ENCODE results near the gene CNTNAP4.

The CNTNAP4 gene

GRCh38 chr16:76386784-76387183 is 109.6 kb downstream of the CNTNAP4 start:
- TF ChIP-seq CTCF (IDR thresholded peaks at IDR 0.05; ENCODE audit: borderline replicate concordance, insufficient read depth, low read depth, low read length), result no peak
- no peak overlapping the region for H3K4me3 ChIP-seq (ENCODE audit: low read depth, low read length)

DNA sequence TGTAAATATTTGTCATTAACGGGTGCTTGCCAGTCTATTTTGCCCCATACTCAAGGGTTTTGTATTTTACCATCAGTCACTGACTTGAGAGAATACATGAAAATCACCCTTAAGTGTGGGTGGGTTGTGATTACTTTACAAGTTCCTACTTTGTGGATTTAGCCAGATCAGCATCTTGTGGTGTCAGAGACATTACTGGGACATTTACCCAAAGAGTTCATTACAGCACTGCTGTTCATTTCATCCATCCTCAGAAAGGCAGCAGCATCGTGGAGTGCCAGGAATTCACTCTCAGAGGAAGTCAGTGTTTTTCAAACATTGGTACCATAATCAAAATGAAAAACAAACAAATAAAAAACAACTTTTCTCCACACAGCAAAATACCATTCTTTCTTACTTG is 110.8 kb downstream of the CNTNAP4 start:
- no peak for TF ChIP-seq CTCF (IDR thresholded peaks at IDR 0.05; ENCODE audit: borderline replicate concordance, insufficient read depth, low read depth, low read length)
- H3K4me3 ChIP-seq (ENCODE audit: low read depth, low read length), result no peak overlapping the region

DNA sequence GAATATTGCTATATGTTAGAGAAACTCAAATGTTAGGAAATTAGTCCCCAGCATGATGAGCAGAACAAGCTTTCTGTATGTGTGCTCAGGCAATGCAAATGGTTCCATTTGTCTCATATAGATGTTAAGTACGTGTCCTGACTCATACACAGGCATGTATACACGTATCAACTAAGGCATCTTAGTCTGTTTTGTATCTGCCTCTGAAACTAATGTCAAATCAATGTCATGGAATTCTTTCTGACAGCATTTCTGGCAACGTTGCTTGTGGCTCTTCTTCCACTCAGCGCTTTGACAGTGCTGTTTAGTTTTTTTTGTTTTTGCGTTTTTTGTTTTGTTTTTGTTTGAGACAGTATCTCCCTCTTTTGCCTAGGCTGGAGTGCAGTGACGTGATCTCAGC is 111.9 kb downstream of the CNTNAP4 start:
- no peak overlapping the region for H3K4me3 ChIP-seq (ENCODE audit: low read depth, low read length)
- TF ChIP-seq CTCF (IDR thresholded peaks at IDR 0.05; ENCODE audit: borderline replicate concordance, insufficient read depth, low read depth, low read length), result no peak

GRCh38 chr16:76390476-76390875 is 113.3 kb downstream of the CNTNAP4 start:
- TF ChIP-seq CTCF (IDR thresholded peaks at IDR 0.05; ENCODE audit: borderline replicate concordance, insufficient read depth, low read depth, low read length), result no peak
- no peak overlapping the region for H3K4me3 ChIP-seq (ENCODE audit: low read depth, low read length)

GRCh38 chr16:76396977-76397376 is 119.8 kb downstream of the CNTNAP4 start:
- no peak for TF ChIP-seq CTCF (IDR thresholded peaks at IDR 0.05; ENCODE audit: borderline replicate concordance, insufficient read depth, low read depth, low read length)
- no peak overlapping the region for H3K4me3 ChIP-seq (ENCODE audit: low read depth, low read length)

DNA sequence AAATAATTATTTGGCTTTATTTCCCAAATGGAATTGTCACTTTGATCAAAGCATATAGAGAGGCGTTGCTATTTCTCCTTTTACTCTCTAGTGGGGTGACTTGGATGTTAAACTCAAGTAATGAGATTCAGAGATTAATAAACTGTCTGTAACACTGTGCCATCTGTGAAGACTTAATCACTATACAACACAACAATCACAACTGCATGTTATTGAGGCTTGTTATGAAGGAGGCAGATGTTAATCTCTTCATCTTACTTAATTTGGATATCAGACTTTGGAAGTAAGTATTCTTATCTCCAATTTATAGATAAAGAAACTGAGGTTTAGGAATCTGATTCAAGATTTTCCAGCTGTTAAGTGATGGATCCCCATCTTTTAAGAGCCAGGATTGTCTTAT is 132.5 kb downstream of the CNTNAP4 start:
- no peak for TF ChIP-seq CTCF (IDR thresholded peaks at IDR 0.05; ENCODE audit: borderline replicate concordance, insufficient read depth, low read depth, low read length)
- no peak overlapping the region for H3K4me3 ChIP-seq (ENCODE audit: low read depth, low read length)

DNA sequence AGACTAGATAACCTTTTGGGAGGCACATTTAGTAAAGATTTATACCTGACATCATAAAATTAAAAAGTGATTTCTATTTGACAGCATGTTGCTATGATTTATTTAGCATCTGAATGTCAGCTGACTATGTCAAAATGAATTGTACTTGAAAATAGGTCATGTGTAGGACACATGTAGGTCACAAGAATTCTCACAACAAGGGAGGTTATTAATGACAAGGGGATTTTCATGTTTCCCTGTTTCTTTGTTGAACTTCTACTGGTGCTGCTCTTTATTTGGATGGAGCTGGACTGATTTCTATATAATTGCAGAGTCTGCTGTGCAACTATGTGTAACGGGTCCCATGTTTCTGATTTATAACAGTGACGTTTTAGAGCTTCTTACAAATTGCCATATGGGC is 144.4 kb downstream of the CNTNAP4 start:
- no peak for TF ChIP-seq CTCF (IDR thresholded peaks at IDR 0.05; ENCODE audit: borderline replicate concordance, insufficient read depth, low read depth, low read length)
- H3K4me3 ChIP-seq (ENCODE audit: low read depth, low read length), result no peak overlapping the region

All from GM12875 (cell line).